Right atrium auricular region (tissue), 2 donors: ENCODE measurements around the gene GSG1L2. TPM values are rescaled to one million over a fixed set of nuclear protein-coding genes. Genes with fewer than 3 reads are reported as not detected.

Source experiments
- DNase-seq: peaks from one replicate; pipeline ENCODE4 v3.0.0-alpha.2; 2019; ENCODE audit warnings: low spot score
- H3K27ac ChIP-seq, 2 donors: fragments of 200-600 bp; sonication (generic); 1 replicate in 1 of 2; 2 replicates in 1 of 2; pipeline ENCODE4 v1.5.1; 2016 to 2019
- H3K27me3 ChIP-seq, 2 donors: fragments of 200-600 bp; sonication (generic); one replicate each; pipeline versions ENCODE4 v1.5.1 to v1.6.0; 2017 to 2019
- H3K36me3 ChIP-seq: fragments of 200-600 bp; sonication (generic); one replicate; pipeline ENCODE4 v1.5.1; 2016
- H3K4me1 ChIP-seq, 2 donors: fragments of 200-600 bp; sonication (generic); one replicate each; pipeline versions ENCODE4 v1.5.1 to v1.6.0; 2017 to 2019
- H3K4me3 ChIP-seq, 2 donors: fragments of 200-600 bp; sonication (generic); 1 replicate in 1 of 2; 2 replicates in 1 of 2; pipeline ENCODE4 v1.5.1; 2017 to 2019; ENCODE audit warnings: mild to moderate bottlenecking in 1 of 2, moderate library complexity in 1 of 2
- H3K9me3 ChIP-seq, 2 donors: fragments of 200-600 bp; sonication (generic); one replicate each; pipeline ENCODE4 v1.5.1; 2019
- total RNA-seq, 2 donors: library from RNA; depleted of rRNA; stranded (reverse); fragments of >200 nt; gene quantifications; one replicate each; pipeline ENCODE4 v1.1.0, GENCODE V29; 2016
- TF ChIP-seq, protein P1 (sequence below), 2 donors: fragments of 200-600 bp; sonication (generic); IDR thresholded peaks; one replicate each; pipeline ENCODE4 v1.5.1; 2019; ENCODE audit warnings: antibody characterized with exemption in 2 of 2

GSG1L2 gene
- total RNA-seq, 2 donors from 2014 or later: not detected

DNA sequence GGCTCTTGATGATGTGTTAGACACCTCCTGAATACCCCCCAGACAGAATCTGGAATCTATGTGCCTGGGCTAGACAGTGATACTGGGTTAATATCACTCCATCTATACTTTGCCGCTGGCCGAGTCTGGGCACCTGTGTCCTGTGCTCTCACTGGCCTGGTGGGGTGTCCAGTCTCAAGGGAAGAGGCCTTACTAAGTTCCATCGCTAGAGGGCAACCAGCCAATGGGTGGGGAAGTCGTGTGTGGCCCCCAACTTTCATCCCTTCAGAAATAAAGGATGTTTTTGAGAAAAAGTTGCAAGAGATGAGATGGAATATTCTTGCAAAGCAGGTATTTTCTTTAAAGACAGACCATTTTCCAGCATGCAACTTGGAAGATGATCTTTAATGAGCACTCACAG, 2.2 kb upstream of the GSG1L2 start:
- Histone ChIP-seq H3K4me3 (no peak overlapping the region), H3K27me3 (no peaks in the 10 kb centered on the region), H3K4me1 (peaks cover 0 to 6% of the 10 kb centered on the region in 2 donors), H3K27ac (no peak overlapping the region), H3K9me3 (no peaks in the 10 kb centered on the region), H3K36me3 (no peaks in the 10 kb centered on the region)
- DNase-seq: no peak
- TF ChIP-seq, protein P1, sequence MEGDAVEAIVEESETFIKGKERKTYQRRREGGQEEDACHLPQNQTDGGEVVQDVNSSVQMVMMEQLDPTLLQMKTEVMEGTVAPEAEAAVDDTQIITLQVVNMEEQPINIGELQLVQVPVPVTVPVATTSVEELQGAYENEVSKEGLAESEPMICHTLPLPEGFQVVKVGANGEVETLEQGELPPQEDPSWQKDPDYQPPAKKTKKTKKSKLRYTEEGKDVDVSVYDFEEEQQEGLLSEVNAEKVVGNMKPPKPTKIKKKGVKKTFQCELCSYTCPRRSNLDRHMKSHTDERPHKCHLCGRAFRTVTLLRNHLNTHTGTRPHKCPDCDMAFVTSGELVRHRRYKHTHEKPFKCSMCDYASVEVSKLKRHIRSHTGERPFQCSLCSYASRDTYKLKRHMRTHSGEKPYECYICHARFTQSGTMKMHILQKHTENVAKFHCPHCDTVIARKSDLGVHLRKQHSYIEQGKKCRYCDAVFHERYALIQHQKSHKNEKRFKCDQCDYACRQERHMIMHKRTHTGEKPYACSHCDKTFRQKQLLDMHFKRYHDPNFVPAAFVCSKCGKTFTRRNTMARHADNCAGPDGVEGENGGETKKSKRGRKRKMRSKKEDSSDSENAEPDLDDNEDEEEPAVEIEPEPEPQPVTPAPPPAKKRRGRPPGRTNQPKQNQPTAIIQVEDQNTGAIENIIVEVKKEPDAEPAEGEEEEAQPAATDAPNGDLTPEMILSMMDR (IDR thresholded peaks at IDR 0.05): no peak

DNA sequence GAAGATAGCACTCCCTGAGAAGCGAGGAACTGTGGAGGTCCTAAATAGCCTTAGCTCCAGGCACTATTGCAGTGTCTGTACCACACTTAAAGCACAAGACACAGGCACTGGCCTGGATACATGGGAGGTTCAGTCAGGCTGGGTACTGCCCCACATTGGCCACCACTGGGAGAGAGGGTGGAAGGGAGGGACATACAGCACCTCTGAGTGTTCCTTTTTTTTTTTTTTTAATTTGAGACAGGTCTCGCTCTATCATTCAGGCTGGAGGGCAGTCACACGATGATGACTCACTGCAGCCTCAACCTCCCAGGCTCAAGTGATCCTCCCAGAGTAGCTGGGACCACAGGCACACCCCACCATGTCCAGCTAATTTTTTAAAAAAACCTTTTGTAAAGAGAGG, 1.4 kb downstream of the GSG1L2 start:
- DNase-seq: no peak
- no peaks in the 10 kb centered on the region for H3K9me3 ChIP-seq
- H3K27ac ChIP-seq: no peak overlapping the region
- H3K27me3 ChIP-seq: no peaks in the 10 kb centered on the region
- TF ChIP-seq, protein P1 (IDR thresholded peaks at IDR 0.05): no peak
- H3K4me3 ChIP-seq: no peak overlapping the region
- H3K4me1 ChIP-seq: no peaks in the 10 kb centered on the region
- H3K36me3 ChIP-seq: no peaks in the 10 kb centered on the region

DNA sequence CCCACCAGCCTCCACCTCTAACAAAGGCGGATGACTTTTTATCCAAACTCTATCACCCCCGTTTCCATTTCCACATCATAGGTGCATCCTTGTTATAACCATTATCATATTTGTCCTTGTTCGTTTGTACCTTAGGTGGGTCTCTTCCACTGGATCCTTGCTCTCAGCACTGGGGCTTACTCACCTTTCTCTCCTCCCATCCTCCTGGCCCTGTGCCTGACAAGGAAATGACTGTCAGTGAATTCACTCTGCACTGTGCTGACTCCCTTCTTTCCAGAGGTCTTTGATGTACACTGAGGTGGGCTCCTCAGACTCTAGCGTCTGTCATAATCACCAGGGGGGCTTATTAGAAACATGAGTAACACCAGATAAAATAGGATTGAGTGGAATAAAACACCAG, 3.1 kb downstream of the GSG1L2 start:
- Histone ChIP-seq H3K27ac (no peak overlapping the region), H3K9me3 (no peaks in the 10 kb centered on the region), H3K36me3 (no peaks in the 10 kb centered on the region), H3K4me1 (no peaks in the 10 kb centered on the region), H3K4me3 (no peak overlapping the region), H3K27me3 (no peaks in the 10 kb centered on the region)
- TF ChIP-seq, protein P1 (IDR thresholded peaks at IDR 0.05): no peak
- no peak for DNase-seq

DNA sequence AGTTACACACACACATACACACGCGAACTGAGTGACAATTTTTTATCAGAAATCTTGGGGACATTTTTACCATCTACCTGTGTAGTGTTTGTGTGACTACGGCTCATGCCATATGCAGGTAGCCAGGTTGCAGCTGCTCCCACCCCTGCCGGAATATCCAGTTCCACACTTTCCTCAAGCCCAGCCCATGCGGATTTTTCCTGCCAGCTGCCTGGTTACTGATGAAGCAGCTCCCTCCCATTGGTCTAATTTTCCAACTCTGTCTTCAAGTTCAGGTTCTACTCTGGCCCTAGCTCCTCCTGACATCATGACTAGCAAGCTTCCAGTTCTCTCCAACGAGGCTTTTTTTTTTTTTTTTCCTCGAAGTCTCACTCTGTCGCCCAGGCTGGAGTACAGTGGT, 4.8 kb downstream of the GSG1L2 start:
- TF ChIP-seq, protein P1 (IDR thresholded peaks at IDR 0.05): no peak
- Histone ChIP-seq H3K36me3 (no peaks in the 10 kb centered on the region), H3K4me3 (no peak overlapping the region), H3K4me1 (peaks cover 0 to 2% of the 10 kb centered on the region in 2 donors), H3K27me3 (no peaks in the 10 kb centered on the region), H3K27ac (no peak overlapping the region), H3K9me3 (no peaks in the 10 kb centered on the region)
- DNase-seq: no peak

DNA sequence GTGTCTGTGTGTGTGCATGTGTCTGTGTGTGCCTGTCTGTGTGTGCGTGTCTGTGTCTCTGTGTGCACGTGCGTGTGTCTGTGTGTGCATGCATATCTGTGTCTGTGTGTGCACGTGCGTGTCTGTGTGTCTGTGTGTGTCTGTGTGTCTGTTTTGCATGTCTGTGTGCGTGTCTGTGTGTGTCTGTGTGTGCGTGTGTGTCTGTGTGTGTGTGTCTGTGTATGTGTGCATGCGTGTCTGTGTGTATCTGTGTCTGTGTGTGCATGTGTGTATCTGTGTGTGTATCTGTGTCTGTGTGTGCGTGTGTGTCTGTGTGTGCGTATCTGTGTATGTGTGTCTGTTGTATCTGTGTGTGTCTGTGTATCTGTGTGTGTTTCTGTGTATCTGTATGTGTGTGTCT, 5.4 kb downstream of the GSG1L2 start:
- no peak for DNase-seq
- Histone ChIP-seq H3K9me3 (no peaks in the 10 kb centered on the region), H3K4me1 (peaks cover 0 to 8% of the 10 kb centered on the region in 2 donors), H3K36me3 (no peaks in the 10 kb centered on the region), H3K4me3 (no peak overlapping the region), H3K27ac (no peak overlapping the region), H3K27me3 (no peaks in the 10 kb centered on the region)
- TF ChIP-seq, protein P1 (IDR thresholded peaks at IDR 0.05): no peak

DNA sequence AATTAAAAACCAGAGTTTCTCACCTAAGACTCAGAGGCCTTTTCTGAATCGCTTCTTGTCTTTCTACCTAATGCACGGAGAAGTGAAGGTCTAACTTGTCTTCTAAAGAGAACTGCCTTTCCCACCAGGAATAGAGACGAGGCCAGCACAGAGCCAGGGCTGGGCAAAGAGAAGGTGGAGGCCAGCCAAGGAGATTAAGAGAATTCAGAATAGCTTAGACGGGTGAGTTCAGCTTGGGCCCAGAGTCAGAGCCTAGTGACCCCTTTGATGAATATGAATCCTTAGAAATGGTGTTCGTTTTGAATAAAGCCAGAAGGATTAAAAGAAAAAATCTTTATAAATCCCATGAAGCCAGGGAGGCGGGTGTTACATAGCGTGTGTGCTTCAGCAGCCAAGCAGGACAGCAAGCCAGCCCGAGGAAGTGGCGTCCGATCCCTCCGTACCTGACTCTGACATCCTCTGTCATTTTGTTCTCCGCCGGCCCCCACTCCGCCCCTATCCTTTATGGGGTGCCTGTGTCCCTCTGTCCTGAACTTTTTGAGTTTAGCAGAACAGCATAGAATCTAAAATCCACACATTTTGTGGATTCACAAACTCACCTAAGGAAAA, 7.4 kb downstream of the GSG1L2 start:
- no peaks in the 10 kb centered on the region for H3K36me3 ChIP-seq
- no peaks in the 10 kb centered on the region for H3K27me3 ChIP-seq
- peak overlapping the region; percentile 60 to 76 for H3K27ac ChIP-seq
- H3K4me1 ChIP-seq: peaks cover 0 to 19% of the 10 kb centered on the region in 2 donors
- DNase-seq: no peak
- H3K9me3 ChIP-seq: no peaks in the 10 kb centered on the region
- TF ChIP-seq, protein P1 (IDR thresholded peaks at IDR 0.05): no peak
- H3K4me3 ChIP-seq: no peak overlapping the region
